GM18499 (cell line): ENCODE results near the gene CBLC.

ENCODE experiments used
- ATAC-seq: cut with Tn5 transposase; IDR thresholded peaks from one replicate; pipeline ENCODE4 v1.9.1; 2021; ENCODE audit warnings: moderate number of reproducible peaks; ENCODE audit not compliant: insufficient read depth, unreplicated experiment

The CBLC gene

GRCh38 chr19:44746616-44746945 lies 31.1 kb upstream of the CBLC start:
- ATAC-seq, result no peak

DNA sequence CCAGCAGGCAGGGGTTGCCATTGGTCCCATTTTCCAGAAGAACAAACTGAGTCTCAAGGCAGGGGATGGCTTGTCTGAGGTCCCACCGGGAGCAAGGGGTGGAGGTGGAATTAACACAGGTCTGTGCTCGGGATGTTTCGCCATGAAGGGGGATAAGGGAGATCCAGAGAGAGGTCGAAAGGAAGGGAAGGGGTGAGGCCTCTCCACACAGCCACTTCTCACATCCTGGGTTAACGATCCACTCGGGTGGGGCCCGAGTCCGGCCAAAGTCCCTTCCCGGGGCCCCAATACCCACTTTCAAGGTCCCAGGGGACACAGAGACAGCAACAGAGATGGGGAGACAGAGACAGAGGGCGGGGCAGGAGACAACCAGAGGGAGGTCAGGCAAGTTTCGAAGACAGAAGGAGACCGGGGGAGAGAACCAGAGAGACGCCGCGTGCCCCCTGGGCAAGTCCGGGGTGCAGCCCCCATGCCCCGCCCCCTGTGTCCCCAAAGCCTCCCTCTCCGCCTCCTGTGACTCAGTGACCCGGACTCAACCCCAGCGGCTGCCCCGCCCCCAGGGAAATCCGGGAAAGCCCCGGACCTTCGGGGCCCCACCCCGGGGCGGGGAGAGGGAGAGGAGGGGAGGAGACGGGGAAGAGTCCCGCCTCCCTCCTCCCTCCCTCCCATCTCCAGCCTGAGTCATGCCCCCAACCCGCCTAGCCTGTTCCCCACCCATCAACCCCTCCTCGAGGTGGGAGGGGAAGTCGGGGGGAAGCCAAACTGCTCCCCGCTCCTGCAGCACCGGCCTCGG lies 30.5 kb upstream of the CBLC start:
- ATAC-seq, result no peak

- ATAC-seq, result no peak
Observed at GRCh38 chr19:44747739-44748425, 29.8 kb upstream of the CBLC start.

GRCh38 chr19:44748426-44749254 lies 29.1 kb upstream of the CBLC start, which contains the start of gene BCL3:
Gene BCL3 (plus strand): TSS chr19:44748708. CDS start chr19:44748791, 83 bp downstream.
- ATAC-seq, result no peak

DNA sequence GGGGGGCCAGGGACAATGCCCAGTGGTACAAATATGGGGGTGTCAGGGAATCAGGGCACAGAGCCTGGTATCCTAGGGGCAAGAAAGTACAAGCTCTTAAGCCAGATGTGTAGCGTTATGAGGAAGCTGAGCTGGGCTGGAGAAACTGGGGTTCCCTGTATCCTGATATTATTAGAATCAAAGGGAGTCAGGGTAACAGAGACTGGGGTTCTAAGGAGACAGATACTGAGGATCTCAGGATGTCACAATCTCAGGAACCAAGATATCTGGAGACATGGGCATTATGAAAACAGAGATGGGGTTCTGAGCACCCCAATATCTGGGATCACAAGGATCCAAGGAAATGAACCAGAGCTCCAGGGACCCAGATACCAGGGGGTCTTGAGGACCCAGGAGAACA lies 28.4 kb upstream of the CBLC start:
- no peak for ATAC-seq

- no peak for ATAC-seq
Observed at GRCh38 chr19:44749994-44750393, 27.7 kb upstream of the CBLC start.

DNA sequence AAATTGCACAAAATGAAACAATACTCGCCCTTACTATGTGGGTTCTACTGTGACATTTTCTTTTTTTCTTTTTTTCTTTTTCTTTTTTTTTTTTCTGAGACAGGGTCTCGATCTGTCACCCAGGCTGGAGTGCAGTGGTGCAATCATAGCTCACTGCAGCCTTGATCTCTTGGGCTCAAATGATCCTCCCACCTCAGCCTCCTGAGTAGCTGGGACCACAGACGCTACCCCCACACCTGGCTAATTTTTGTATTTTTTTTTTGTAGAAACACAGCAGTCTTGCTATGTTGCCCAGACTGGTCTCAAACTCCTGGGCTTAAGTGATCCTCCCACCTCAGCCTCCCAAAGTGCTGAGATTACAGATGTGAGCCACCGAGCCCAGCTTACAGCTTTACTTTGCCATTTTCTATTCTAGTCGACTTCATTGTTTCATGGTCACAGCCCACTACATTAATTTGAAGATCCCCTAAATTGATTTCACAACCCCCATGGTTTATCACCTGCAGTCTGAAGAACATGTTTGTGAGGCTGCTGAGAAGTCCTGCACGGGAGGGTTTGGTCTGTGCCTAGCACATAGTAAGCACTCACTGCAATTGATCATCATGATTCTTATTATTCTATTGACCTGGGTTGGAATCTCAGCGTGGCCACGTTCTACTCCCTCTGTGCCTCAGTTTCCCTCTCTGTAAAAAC lies 25.4 kb upstream of the CBLC start:
- ATAC-seq, result no peak

GRCh38 chr19:44752816-44753625 lies 24.7 kb upstream of the CBLC start:
- peak; percentile 38 for ATAC-seq

DNA sequence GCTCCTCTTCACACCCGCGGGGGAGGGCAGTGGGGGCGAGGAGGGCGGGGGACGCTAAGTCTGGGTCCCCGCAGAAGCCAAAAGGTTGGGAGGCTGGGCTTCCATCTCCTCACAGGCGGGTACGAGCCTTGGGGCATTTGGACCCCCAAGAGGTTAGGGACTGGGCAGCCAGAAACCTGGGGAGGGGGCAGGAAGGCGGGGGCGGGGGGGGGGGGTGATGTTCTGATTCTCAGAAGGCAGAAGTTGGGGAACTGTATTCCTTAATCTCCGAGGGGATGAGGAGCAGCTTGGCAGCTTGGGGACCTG lies 24.1 kb upstream of the CBLC start:
- no peak for ATAC-seq

GRCh38 chr19:44753932-44754749 lies 23.5 kb upstream of the CBLC start:
- ATAC-seq, result no peak

GRCh38 chr19:44754750-44755080 lies 23.0 kb upstream of the CBLC start:
- no peak for ATAC-seq

DNA sequence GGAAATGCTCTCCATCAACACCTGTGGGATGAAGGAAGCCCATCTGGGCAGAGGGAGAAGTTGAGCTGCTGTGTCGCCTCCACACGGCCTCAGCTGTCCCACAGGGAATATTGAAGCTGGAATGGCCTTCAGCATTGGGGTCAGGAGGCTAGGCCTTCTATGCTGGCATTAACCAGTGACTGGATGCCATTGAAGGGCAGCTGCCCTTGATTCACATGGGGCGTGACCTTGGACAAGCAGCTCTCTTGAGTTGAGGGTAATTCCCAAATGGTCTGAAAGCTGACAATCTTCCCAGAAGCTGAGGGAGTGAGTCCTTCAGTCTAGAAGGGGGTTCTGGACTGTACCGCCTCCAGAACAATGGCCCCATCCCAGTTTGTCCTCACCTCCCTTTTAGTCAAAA lies 22.5 kb upstream of the CBLC start:
- no peak for ATAC-seq

DNA sequence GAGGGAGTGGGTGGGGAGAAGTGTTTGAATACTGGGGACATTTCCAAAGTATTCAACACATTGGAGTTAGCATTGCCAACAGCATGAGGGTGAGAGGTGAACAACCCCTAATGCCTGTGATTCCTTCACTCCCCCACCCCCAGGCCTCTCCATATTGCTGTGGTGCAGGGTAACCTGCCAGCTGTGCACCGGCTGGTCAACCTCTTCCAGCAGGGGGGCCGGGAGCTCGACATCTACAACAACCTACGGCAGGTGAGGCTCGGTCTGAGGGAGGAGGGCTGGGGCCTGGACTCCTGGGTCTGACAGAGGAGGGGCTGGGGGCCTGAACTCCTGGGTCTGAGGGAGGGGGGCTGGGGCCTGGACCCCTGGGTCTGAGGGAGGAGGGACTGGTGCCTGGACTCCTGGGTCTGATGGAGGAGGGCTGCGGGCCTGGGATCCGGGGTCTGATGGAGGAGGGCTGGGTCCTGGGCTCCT lies 21.6 kb upstream of the CBLC start:
- ATAC-seq, result no peak

DNA sequence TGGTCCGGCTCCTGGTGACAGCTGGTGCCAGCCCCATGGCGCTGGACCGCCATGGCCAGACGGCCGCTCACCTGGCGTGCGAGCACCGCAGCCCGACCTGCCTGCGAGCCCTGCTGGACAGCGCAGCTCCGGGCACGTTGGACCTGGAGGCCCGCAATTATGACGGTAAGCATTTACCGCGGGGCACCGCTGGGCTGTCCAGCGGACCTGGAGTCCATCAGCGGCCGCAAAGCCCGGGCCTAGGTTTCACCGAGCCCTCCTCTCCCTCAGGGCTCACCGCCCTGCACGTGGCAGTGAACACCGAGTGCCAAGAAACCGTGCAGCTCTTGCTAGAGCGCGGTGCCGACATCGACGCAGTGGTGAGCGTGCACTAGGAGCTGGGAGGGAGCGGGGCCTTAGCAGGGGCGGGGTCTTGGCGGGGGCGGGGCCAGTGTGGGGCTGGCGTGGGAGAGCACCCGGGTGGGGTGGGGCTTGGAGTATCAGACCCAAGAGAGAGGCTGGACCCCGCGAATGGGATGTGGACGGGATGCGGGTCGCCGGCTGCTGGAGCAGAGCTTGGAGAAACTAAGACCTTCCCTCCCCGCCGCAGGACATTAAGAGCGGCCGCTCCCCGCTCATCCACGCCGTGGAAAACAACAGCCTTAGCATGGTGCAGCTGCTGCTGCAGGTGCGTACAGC lies 20.5 kb upstream of the CBLC start:
- ATAC-seq, result no peak

GRCh38 chr19:44757735-44758505 lies 19.8 kb upstream of the CBLC start:
- no peak for ATAC-seq

DNA sequence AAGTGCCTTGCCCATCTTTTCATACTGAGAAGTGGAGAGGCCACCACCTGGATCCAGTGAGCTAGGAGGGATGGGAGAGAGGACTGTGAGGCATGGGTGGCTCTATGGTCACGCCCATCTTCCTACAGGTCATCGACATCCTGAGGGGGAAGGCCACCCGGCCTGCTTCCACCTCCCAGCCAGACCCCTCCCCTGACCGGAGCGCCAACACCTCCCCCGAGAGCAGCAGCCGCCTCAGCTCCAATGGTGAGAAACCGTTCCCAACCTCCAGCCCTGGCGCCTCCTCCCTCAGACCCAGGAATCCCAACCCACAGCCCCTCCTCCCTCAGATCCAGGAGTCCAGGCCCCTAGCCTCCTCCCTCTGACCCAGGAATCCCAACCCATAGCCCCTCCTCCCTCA lies 19.1 kb upstream of the CBLC start:
- ATAC-seq, result no peak

GRCh38 chr19:44759083-44759804 lies 18.4 kb upstream of the CBLC start:
- no peak for ATAC-seq
